H1 (cell line): ENCODE results near the gene LCORL. TPM values are rescaled to one million over a fixed set of nuclear protein-coding genes. Genes with fewer than 3 reads are reported as not detected.

ENCODE experiments used
- CTCF ChIA-PET: fragments of 300-600 bp; sonication (Branson Sonifier 250); formaldehyde crosslinking; loops from one replicate; lab custom pipeline; 2021; ENCODE audit not compliant: partially characterized antibody; lab: Charles Lee
- POLR2A ChIA-PET: fragments of 300-600 bp; sonication (Branson Sonifier 250); formaldehyde crosslinking; loops from one replicate; lab custom pipeline; 2021; ENCODE audit warnings: inconsistent platforms; ENCODE audit not compliant: partially characterized antibody; lab: Charles Lee
- DNase-seq, 2 experiments: peaks; one replicate each; pipeline versions ENCODE4 v3.0.0 to v3.0.0-alpha.2; 2010 to 2022; ENCODE audit warnings: low spot score in 2 of 2, low read depth in 1 of 2, mixed read lengths in 1 of 2
- FAIRE-seq: peaks from 2 replicates; lab custom pipeline; 2011; peaks lifted over from hg19 to GRCh38; lab: Jason Lieb, UNC
- H2AFZ ChIP-seq: 2 replicates; pipeline ENCODE4 v1.8.1; 2012; ENCODE audit warnings: low read length, inconsistent platforms
- H2AK5ac ChIP-seq: 2 replicates; pipeline ENCODE4 v1.6.1; 2013; ENCODE audit warnings: low read depth, low read length
- H2BK120ac ChIP-seq: replicated peaks from 2 replicates; pipeline ENCODE3; 2013; ENCODE audit warnings: low read depth, low read length, inconsistent platforms
- H2BK12ac ChIP-seq: 2 replicates; pipeline ENCODE4 v1.6.1; 2013; ENCODE audit warnings: low read depth, low read length
- H2BK15ac ChIP-seq: 2 replicates; pipeline ENCODE4 v1.6.1; 2013; ENCODE audit warnings: low read length
- H2BK20ac ChIP-seq: 2 replicates; pipeline ENCODE4 v1.6.1; 2013; ENCODE audit warnings: low read length
- H2BK5ac ChIP-seq: 2 replicates; pipeline ENCODE4 v1.6.1; 2013; ENCODE audit warnings: low read depth, low read length
- H3K14ac ChIP-seq: 2 replicates; pipeline ENCODE4 v1.6.1; 2013; ENCODE audit warnings: inconsistent platforms; ENCODE audit not compliant: insufficient read length
- H3K18ac ChIP-seq: 2 replicates; pipeline ENCODE4 v1.6.1; 2013; ENCODE audit warnings: low read length; ENCODE audit errors: extremely low read depth
- H3K23ac ChIP-seq: 2 replicates; pipeline ENCODE4 v1.6.1; 2013; ENCODE audit warnings: inconsistent platforms; ENCODE audit not compliant: insufficient read length
- H3K23me2 ChIP-seq: 2 replicates; pipeline ENCODE4 v1.6.1; 2013; ENCODE audit warnings: low read depth, low read length
- H3K27ac ChIP-seq: 2 replicates; pipeline ENCODE4 v1.6.1; 2011; ENCODE audit warnings: low read depth, low read length, inconsistent platforms
- H3K27me3 ChIP-seq, 4 experiments: replicated peaks in 1 of 4; 1 replicate in 1 of 4; 2 replicates in 3 of 4; pipeline versions ENCODE4 v1.6.1 to v1.8.1; 2011 to 2013; ENCODE audit warnings: low read length in 3 of 4, mild to moderate bottlenecking in 3 of 4, inconsistent platforms in 2 of 4, mixed read lengths in 2 of 4, moderate library complexity in 1 of 4; ENCODE audit not compliant: control insufficient read depth in 3 of 4, insufficient read depth in 3 of 4; ENCODE audit errors: extremely low read depth in 1 of 4
- H3K36me3 ChIP-seq, 4 experiments: 2 replicates each; pipeline versions ENCODE4 v1.6.1 to v1.8.1; 2011 to 2013; ENCODE audit warnings: mild to moderate bottlenecking in 4 of 4, low read length in 3 of 4, moderate library complexity in 2 of 4, control low read depth in 1 of 4, inconsistent platforms in 1 of 4; ENCODE audit not compliant: insufficient read depth in 4 of 4, control insufficient read depth in 2 of 4
- H3K4ac ChIP-seq: replicated peaks from 2 replicates; pipeline ENCODE3; 2013; ENCODE audit warnings: low read length, low read depth, mixed read lengths, inconsistent platforms; ENCODE audit not compliant: insufficient read length
- H3K4me1 ChIP-seq, 4 experiments: replicated peaks in 1 of 4; 1 replicate in 1 of 4; 2 replicates in 3 of 4; pipeline versions ENCODE4 v1.6.1 to v1.8.1; 2011 to 2013; ENCODE audit warnings: low read length in 3 of 4, inconsistent platforms in 2 of 4, mixed read lengths in 1 of 4; ENCODE audit not compliant: insufficient read depth in 4 of 4, control insufficient read depth in 3 of 4
- H3K4me2 ChIP-seq, 2 experiments: 2 replicates each; pipeline versions ENCODE4 v1.6.1 to v1.8.1; 2011 to 2013; ENCODE audit warnings: low read depth in 2 of 2, low read length in 2 of 2, control low read depth in 1 of 2, inconsistent platforms in 1 of 2, mild to moderate bottlenecking in 1 of 2; ENCODE audit not compliant: insufficient read depth in 1 of 2
- H3K4me3 ChIP-seq, 4 experiments: fragments of 200-600, 300-600 bp in 1 of 4; sonication (generic), shearing (Covaris generic), sonication (Bioruptor Twin) in 1 of 4; 2 replicates each; pipeline versions ENCODE4 v1.5.1 to v1.8.1; 2011 to 2016; ENCODE audit warnings: low read length in 4 of 4, low read depth in 3 of 4, control low read depth in 2 of 4, inconsistent platforms in 2 of 4, mild to moderate bottlenecking in 2 of 4, mixed read lengths in 1 of 4, moderate library complexity in 1 of 4; ENCODE audit not compliant: insufficient read depth in 2 of 4; ENCODE audit errors: extremely low read depth in 1 of 4
- H3K56ac ChIP-seq: replicated peaks from 2 replicates; pipeline ENCODE3; 2013; ENCODE audit warnings: low read depth, mild to moderate bottlenecking, mixed read lengths, low read length, inconsistent platforms; ENCODE audit not compliant: insufficient read length
- H3K79me1 ChIP-seq: 2 replicates; pipeline ENCODE4 v1.6.1; 2013; ENCODE audit warnings: low read depth, low read length, control low read depth
- H3K79me2 ChIP-seq, 2 experiments: 2 replicates each; pipeline versions ENCODE4 v1.6.1 to v1.8.1; 2012 to 2013; ENCODE audit warnings: low read length in 2 of 2, mild to moderate bottlenecking in 2 of 2, inconsistent platforms in 1 of 2; ENCODE audit not compliant: insufficient read depth in 2 of 2, control insufficient read depth in 1 of 2
- H3K9ac ChIP-seq, 4 experiments: replicated peaks in 1 of 4; 1 replicate in 1 of 4; 2 replicates in 3 of 4; pipeline versions ENCODE4 v1.6.1 to v1.8.1; 2011 to 2013; ENCODE audit warnings: low read depth in 3 of 4, low read length in 3 of 4, control low read depth in 2 of 4, mild to moderate bottlenecking in 2 of 4, moderate library complexity in 2 of 4, inconsistent platforms in 1 of 4; ENCODE audit errors: extremely low read depth in 1 of 4
- H3K9me3 ChIP-seq, 2 experiments: 2 replicates each; pipeline versions ENCODE4 v1.6.1 to v1.8.1; 2012 to 2013; ENCODE audit warnings: mild to moderate bottlenecking in 2 of 2, moderate library complexity in 2 of 2, control low read depth in 1 of 2, inconsistent platforms in 1 of 2, low read depth in 1 of 2, low read length in 1 of 2, mixed read lengths in 1 of 2; ENCODE audit not compliant: insufficient read depth in 2 of 2
- H4K20me1 ChIP-seq, 2 experiments: replicated peaks in 1 of 2; 2 replicates each; pipeline versions ENCODE3 to v1.8.1; 2011 to 2013; ENCODE audit warnings: inconsistent platforms in 2 of 2, low read length in 2 of 2, mild to moderate bottlenecking in 1 of 2; ENCODE audit not compliant: insufficient read depth in 2 of 2, control insufficient read depth in 1 of 2
- H4K5ac ChIP-seq: 2 replicates; pipeline ENCODE4 v1.6.1; 2013; ENCODE audit warnings: low read length, low read depth, mixed read lengths, inconsistent platforms; ENCODE audit not compliant: insufficient read length
- H4K8ac ChIP-seq: 2 replicates; pipeline ENCODE4 v1.8.0; 2013; ENCODE audit warnings: mild to moderate bottlenecking, moderate library complexity, low read length, inconsistent platforms; ENCODE audit not compliant: insufficient read depth; ENCODE audit errors: extremely low read depth
- H4K91ac ChIP-seq: replicated peaks from 2 replicates; pipeline ENCODE3; 2013; ENCODE audit warnings: low read length, mixed read lengths, inconsistent platforms; ENCODE audit not compliant: insufficient read length
- CBX8 ChIP-seq: fragments of 300-800, 300-1000 bp; sonication (generic); IDR thresholded peaks from 2 replicates; pipeline ENCODE4 v1.7.1; 2016; ENCODE audit warnings: low read depth, low read length, borderline replicate concordance
- EGR1 ChIP-seq: IDR thresholded peaks from 2 replicates; pipeline ENCODE4 v1.6.1; 2011; ENCODE audit warnings: low read depth, low read length, borderline replicate concordance
- NANOG ChIP-seq: IDR thresholded peaks from 2 replicates; pipeline ENCODE4 v1.6.1; 2011; ENCODE audit warnings: low read length, low read depth, mild to moderate bottlenecking, inconsistent platforms; ENCODE audit not compliant: insufficient read depth, poor library complexity, severe bottlenecking
- POU5F1 ChIP-seq: IDR thresholded peaks from 2 replicates; pipeline ENCODE4 v1.6.1; 2011; ENCODE audit warnings: low read depth, mild to moderate bottlenecking, low read length, moderate library complexity
- RAD21 ChIP-seq, 2 experiments: IDR thresholded peaks in 1 of 2; conservative IDR thresholded peaks in 1 of 2; 2 replicates each; pipeline ENCODE4 v1.6.1; 2011; ENCODE audit warnings: low read depth in 2 of 2, low read length in 2 of 2, improper control_type of control experiment in 1 of 2, inconsistent platforms in 1 of 2, mild to moderate bottlenecking in 1 of 2, moderate library complexity in 1 of 2
- SP2 ChIP-seq: IDR thresholded peaks from 2 replicates; pipeline ENCODE4 v1.6.1; 2012; ENCODE audit warnings: mild to moderate bottlenecking, low read length, inconsistent platforms
- SRF ChIP-seq: IDR thresholded peaks from 2 replicates; pipeline ENCODE4 v1.6.1; 2011; ENCODE audit warnings: mild to moderate bottlenecking, low read depth, low read length, moderate library complexity
- WGBS, 2 experiments: shearing (Covaris generic) in 1 of 2; methylation state at CpG; one replicate each; pipeline versions ENCODE4 v1.1.6 to v1.1.7; 2013 to 2015; ENCODE audit warnings: low lambda C conversion rate in 2 of 2, mixed read lengths in 2 of 2, inconsistent platforms in 1 of 2, low coverage in 1 of 2, missing lambda C conversion rate in 1 of 2; ENCODE audit not compliant: insufficient replicate concordance in 2 of 2, insufficient coverage in 1 of 2, insufficient read length in 1 of 2; ENCODE audit errors: extremely low coverage in 1 of 2, missing lambda C conversion rate in 1 of 2; 5-methylcytosine and 5-hydroxymethylcytosine counted together
- polyA plus RNA-seq, 7 experiments: library from polyadenylated mRNA; depleted of rRNA in 3 of 7; stranded (reverse) in 5 of 7; unstranded in 2 of 7; fragments of >200 nt in 5 of 7; fragments of 200-250 nt in 2 of 7; gene quantifications; 1 replicate in 5 of 7; 2 replicates in 1 of 7; 4 replicates in 1 of 7; pipeline versions ENCODE4 v1.2.1 to v1.2.3, GENCODE V29; 2011 to 2013; ENCODE audit warnings: missing spikeins in 2 of 7, mixed read lengths in 2 of 7
- total RNA-seq: library from RNA; stranded (reverse); fragmentation: NEBNext Ultra II Directional; extraction: Animal tissue kit (Norgen Biotek cat#: 25700); gene quantifications from 2 replicates; pipeline ENCODE4 v1.2.1, GENCODE V29; 2021

LCORL gene
- total and polyA plus RNA-seq, 2 of the 8 experiments (the other 6 are each of a cell fraction or from before 2014, with no cell fraction given), result 2.2 to 19.2 TPM

DNA sequence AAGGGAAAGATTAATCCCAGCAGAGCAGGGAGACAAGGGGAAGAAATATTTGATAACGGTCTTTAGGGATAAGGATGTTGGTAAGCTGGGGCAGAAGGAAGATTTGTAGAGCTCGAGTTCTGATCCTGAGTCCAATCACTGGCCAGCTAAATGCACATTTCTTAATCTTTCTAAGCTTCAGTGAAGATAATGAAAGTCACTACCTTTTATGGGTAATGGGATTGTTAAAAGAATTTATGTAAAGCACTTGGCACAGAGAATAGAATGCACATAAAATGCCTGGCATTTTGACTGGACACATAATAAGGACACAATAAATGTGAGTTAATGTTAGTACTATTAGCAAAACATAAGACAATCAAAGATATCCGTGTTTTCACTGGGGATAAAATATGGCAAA, 167.5 kb downstream of the LCORL start:
- Histone ChIP-seq H4K8ac (no peak overlapping the region), H4K91ac (no peak overlapping the region), H3K23me2 (no peaks in the 10 kb centered on the region), H2BK120ac (no peak overlapping the region), H3K14ac (no peak overlapping the region), H4K20me1 (no peaks in the 10 kb centered on the region), H3K36me3 (no peaks in the 10 kb centered on the region)
- TF ChIP-seq SP2 (no peak), EGR1 (no peak), POU5F1 (no peak), NANOG (no peak), RAD21 (IDR thresholded peaks at IDR 0.05 in 1 of 2, conservative IDR thresholded peaks at IDR 0.05 in 1 of 2; ENCODE audit: low read depth in 2 of 2, low read length in 2 of 2) (no peak), SRF (no peak), CBX8 (no peak)
- TF ChIP-seq, all 59 proteins: peak for 0
- Histone ChIP-seq H3K79me1 (no peaks in the 10 kb centered on the region), H3K27me3 (peaks cover 0 to 1% (median 0%) of the 10 kb centered on the region in 4 experiments; a peak in 1 of 7 replicates), H2BK5ac (no peak overlapping the region), H3K9me3 (peaks cover 0 to under 1% of the 10 kb centered on the region in 2 experiments; a peak in 1 of 4 replicates), H3K4me2 (no peak overlapping the region), H2BK12ac (no peak overlapping the region), H2BK15ac (no peak overlapping the region), H4K5ac (no peak overlapping the region), H3K9ac (no peak overlapping the region), H2AK5ac (no peak overlapping the region), H3K56ac (no peak overlapping the region), H3K4me3 (no peak overlapping the region), H3K18ac (no peak overlapping the region), H2BK20ac (no peak overlapping the region), H2AFZ (no peak overlapping the region), H3K4ac (no peak overlapping the region), H3K4me1 (no peaks in the 10 kb centered on the region), H3K27ac (no peak overlapping the region), H3K23ac (no peak overlapping the region), H3K79me2 (no peaks in the 10 kb centered on the region)
- FAIRE-seq, result no peak
- WGBS, 2 experiments, result 89% methylated on average over 3 of the region's 3 CpGs; no CpG with 5 or more reads in 1 of the 2 experiments
- ChIA-PET CTCF (interaction anchor here (0.7 kb wide), 1 partner anchor 1271 kb away, joined by 3 read pairs; no protein-coding TSS in a partner anchor), POLR2A (interaction anchor here (1.0 kb wide), 1 partner anchor 168 kb away, joined by 3 read pairs; no protein-coding TSS in a partner anchor)
- no peak for DNase-seq
